Raji (cell line): Measurements from ENCODE around the gene TMEM51.

ENCODE experiments used
- POLR2A ChIP-seq: IDR thresholded peaks from 2 replicates; pipeline ENCODE4 v1.6.1; 2011; ENCODE audit warnings: low read depth, low read length, control low read depth; ENCODE audit not compliant: insufficient read depth

TMEM51 gene

DNA sequence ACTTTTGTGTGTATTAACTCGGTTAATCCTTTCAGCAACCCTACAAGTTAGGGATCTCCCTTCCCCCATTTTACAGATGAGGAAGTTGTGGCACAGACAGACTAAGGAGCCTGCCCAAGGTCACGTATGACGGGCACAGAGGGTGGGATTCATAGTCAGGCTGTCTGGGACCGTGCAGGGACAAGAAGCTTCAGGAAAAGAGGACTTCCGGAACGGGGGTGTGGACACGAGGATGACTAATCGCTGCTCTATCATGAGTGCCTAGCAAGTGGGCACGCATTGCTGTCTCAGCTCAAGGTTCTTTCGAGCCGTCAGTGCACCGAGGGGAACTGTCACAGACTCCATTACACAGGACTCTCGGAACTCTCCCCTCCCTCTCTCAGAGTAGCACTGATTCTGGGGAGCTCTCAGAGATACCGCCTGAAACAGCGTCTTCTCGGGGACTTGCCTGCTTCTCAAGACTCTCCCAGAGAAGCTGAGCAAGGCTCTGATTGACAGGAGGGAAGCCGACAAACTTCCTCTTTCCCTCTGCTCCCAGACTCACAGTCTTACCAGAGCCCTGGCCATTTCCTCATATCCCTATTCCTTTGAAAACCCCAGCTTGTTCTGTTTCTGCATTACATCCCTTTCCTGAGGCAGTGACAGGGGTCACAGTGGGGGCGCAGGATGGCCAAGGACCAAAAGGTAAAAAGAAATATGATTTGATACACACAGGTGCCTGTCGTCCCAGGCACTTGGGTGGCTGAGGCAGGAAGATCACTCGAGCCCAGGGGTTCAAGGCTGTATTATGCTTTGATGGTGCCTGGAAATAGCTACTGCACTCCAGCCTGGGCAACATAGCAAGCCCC lies 107.8 kb downstream of the TMEM51 start:
- no peak for TF ChIP-seq POLR2A

DNA sequence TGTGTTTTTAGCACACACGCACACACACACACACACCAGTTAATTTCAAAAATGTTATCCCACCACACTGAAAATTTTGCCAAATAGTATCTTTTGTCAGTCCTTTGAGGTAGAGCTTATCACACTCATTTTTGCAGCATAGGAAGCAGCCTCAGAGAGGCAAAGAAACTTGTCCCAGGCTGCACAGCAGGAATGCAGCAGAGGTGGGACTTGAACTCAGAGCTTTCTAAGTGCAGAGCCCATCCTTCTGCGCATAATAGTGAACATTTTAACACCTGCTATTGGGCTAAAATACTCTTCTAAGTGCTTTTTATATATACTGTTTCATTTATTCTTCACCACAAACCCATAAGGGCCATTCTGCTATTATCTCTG lies 108.4 kb downstream of the TMEM51 start:
- TF ChIP-seq POLR2A: no peak

DNA sequence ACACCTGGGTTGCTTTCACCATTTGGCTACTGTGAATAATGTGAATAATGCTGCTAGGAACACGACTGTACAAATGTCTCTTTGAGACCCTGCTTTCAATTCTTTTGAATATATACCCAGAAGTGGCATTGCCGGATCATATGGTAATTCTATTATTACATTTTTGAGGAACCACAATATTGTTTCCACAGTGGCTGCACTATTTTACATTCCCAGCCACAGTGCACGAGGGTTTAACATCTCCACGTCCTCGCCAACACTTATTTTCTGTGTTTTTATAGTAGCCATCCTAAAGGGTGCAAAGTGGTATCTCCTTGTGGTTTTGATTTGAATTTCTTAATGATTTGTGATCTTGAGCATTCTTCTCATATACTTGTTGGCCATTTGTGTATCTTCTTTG lies 109.2 kb downstream of the TMEM51 start:
- no peak for TF ChIP-seq POLR2A

DNA sequence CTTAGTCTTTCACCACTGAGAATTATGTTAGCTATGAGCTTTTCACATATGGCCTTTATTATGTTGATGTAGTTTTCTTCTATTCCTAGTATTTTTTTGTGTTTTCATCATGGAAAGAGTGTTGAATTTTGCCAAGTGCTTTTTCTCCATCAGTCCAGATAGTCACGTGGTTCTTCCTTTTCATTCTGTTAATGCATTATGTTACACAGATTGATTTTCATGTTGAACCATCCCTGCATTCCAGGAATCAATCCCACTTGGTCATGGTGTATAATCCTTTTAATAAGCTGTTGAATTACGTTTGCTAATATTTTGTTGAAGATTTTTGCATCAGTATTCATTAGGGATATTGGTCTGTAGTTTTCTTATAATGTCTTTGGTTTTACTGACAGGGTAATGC lies 111.2 kb downstream of the TMEM51 start:
- no peak for TF ChIP-seq POLR2A
